HUDEP-2 (cell line): ENCODE results near the gene TJP3.
"Not testable (repeated sequence)": the region's sequence is repeated elsewhere in the genome, so short reads cannot be mapped to it uniquely, and the experiment has no call there.

Source experiments
- DNase-seq, 76 experiments: peaks; one replicate each; lab custom pipeline; 2025; ENCODE audit not compliant: unreplicated experiment in 76 of 76; lab: John Stamatoyannopoulos, UW

Gene TJP3

DNA sequence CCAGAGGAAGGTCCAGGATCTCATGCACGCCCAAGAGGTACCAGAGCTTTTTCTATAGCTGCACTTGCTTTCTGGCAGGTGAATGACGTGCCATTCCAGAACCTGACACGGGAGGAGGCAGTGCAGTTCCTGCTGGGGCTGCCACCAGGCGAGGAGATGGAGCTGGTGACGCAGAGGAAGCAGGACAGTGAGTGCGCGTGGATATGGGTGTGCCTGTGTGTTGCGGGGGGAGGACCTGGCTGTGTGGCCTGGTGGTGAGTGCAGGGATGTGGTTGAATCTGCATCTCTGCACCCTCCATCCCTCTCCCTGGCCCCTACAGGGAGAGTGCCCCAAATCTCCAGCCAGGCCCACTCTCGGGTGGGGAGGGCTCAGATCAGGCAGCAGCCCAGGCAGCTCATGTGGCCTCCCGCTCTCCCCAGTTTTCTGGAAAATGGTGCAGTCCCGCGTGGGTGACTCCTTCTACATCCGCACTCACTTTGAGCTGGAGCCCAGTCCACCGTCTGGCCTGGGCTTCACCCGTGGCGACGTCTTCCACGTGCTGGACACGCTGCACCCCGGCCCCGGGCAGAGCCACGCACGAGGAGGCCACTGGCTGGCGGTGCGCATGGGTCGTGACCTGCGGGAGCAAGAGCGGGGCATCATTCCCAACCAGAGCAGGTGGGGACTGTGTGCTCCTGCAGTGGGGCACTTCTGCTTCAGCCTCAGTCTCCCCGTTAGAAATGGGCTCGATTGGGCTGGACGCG, 30.5 kb downstream of the TJP3 start:
- DNase-seq = no peak

DNA sequence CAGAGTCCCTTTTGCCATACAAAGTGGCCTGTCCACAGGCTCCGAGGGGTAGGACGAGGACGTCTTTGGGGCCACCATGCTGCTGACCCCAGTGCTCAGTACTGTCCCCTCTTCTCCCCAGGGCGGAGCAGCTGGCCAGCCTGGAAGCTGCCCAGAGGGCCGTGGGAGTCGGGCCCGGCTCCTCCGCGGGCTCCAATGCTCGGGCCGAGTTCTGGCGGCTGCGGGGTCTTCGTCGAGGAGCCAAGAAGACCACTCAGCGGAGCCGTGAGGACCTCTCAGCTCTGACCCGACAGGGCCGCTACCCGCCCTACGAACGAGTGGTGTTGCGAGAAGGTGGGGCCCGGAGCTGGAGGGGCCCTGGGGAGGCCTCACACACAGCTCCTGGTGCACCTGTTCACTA, 32.2 kb downstream of the TJP3 start:
- DNase-seq = no peak

DNA sequence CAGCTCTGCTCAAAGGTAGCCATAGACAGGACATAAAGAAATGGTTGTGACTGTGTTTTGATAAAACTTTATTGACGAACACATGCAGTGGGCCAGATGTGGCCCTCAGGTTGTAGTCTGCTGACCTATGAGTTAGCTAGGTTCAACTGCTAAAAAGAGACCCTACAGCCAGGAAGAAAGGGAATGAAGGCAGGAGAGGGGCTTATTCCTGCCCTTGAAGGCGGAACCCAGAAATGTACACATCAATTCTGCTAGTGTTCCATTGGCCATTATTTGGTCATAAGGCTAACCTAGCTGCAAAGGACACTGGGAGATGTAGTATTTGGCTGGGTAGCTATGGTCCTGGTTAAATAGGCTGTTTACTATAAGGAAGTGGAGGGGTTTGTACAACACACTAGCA, 35.3 kb downstream of the TJP3 start:
- DNase-seq = peak in 4 of 76 experiments; percentile 8 to 33 (median 19)

DNA sequence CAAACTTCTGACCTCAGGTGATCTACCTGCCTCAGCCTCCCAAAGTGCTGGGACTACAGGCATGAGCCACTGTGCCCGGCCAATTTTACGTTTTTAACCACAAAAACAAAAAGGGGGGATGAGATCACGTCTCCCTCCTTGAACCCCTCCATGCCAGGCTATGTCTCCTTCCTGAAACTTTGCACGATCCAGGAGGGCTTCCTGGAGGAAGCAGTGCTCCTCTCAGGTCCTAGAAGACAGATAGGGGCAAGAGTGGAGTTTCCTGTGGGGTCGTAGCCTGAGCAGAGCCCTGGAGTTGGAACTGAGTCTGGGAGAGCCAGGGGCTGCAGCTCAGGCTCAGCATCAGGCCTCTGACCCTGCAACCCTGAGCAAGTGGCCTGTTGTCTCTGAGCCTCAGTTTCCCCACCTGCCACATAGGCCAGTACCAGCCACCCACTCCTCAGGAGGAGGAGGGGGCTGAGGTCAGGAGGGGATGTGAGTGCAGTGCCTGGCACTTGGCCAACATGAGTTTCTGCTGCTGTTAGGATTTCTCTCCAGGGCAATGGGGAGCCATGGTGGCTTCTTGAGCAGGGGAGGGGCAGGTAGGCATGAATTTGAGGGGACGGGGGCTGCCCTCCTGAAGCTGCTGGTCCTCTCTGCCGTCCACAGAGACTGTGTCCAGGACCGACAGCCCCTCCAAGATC, 37.3 kb downstream of the TJP3 start:
- no peak for DNase-seq

DNA sequence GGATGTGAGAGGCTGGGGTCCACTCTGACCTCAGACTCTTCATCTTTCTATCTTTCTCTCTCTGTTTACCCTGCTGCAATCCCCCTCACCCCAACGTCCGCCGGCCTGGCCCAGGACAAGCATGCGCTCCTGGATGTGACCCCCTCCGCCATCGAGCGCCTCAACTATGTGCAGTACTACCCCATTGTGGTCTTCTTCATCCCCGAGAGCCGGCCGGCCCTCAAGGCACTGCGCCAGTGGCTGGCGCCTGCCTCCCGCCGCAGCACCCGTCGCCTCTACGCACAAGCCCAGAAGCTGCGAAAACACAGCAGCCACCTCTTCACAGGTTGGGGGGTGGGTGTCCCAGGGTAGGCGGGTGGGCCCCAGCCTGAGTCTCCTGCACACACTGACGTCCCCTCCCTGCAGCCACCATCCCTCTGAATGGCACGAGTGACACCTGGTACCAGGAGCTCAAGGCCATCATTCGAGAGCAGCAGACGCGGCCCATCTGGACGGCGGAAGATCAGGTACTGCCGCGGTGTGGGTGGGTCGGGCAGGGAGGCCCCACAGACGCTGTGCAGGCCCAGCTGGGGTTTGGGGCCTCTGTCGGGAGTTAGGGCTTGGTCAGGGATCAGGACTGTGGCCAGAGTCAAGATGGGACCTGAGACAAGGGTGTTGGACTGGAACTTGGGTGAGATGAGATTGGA, 38.3 kb downstream of the TJP3 start:
- no peak for DNase-seq

DNA sequence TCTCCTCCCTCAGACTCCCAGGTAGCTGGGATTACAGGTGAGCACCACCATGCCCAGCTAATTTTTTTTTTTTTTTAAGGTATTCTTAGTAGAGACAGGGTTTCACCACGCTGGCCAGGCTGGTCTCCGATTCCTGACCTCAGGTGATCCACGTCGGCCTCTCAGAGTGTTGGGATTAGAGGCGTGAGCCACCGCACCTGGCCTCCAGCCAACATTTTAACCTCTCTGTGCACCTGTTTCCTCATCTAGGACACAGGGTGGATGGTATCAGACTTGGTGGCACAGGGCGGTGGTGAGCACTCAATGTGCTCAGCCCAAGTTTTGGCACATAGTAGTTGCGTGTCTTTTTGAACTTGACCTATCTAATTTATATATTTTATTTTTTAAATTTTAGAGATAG, 40.8 kb downstream of the TJP3 start:
- DNase-seq = no peak

DNA sequence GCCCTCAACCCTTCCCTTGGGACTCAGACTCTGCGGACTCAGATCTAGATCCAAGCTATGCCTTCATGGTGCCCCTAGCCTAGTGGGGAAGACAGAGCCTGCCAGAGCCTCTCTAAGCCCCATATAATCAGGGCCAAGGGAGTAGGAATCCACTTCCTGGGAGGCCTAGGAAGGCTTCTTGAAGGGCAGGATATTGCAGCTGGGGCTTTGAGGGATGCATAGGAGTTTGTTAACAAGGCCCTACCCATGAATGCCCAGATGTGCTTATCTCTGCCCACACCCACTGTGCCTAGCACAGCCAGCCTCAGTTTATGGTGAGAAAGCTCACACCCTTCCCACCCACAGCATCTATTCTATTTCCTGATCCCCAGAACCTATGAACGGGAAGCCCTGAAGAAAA, 42.0 kb downstream of the TJP3 start:
- peak in 3 of 76 experiments; percentile 15 to 24 (median 20) for DNase-seq

DNA sequence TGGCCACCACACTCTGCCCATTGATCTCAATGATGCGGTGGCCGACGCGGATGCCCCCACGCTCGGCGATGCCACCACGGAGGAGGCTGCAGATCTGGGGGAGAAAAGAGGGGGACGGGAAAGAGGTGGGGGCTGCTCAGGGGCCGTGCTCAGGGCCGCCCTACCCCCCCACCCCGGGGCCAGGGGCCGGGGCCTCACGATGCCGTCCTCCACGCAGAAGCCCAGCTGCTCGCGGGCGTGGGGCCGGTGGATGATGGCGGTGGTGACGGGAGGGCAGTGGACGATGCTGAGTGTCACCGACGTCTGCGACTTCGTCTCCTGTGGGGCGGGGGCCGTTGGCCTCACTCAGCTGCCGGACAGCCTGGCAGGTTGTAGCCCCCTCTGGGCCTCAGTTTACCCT, 43.1 kb downstream of the TJP3 start:
- no peak for DNase-seq

DNA sequence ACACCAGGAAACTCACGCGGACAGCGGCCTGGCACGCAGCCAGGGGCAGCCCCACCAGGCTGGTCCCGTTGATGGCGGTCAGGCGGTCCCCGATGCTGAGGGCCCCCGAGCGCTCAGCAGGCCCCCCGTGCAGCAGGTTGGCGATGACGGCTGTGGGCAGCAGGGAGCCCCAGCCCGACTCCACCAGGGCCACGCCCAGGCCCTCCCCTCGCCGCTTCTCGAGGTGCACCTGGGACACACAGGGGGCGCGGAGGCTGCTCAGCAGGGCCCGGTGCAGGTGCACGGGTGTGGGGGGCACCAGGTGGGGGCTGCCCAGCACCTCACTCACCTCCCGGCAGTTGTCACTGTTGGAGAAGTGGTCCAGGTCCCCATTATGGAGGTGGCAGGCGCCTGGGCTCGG, 44.3 kb downstream of the TJP3 start:
- no peak for DNase-seq

DNA sequence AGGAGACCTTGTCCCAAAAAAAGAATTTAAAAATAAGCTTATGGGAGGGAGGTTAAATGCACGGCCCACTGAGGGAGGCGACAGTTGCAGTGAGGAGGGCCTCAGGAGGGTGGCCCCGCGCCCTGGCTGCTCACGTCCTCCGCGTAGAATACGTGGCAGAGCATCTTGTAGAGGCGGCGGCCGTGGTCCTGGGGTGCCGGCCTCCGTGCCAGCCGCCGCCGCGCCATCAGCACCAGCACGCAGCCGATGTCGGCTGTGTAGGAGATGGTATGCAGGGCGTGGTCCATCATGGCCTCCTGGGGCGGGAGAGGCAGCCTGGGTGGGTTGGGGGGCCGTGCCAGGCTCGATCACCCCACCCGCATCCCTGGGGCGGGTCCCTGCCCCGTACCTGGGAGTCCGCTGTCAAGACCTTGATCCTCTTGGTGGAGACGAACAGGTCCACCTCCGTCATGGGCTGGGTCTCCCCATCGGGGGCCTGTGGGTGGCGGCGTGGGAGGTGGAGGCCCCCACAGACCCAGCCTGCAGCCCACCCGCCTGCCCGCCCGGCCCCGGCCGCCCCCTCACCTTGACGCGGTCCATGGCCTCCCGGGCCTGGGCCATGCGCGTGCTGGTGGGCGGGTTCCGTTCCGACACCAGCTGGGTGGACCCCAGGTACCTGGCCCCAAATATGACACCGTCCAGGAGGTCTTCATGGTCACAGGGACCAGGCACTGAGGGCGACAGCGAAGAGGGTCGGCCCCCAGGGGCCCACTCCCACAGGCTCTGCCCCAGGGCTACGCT, 45.6 kb downstream of the TJP3 start:
- no peak for DNase-seq

DNA sequence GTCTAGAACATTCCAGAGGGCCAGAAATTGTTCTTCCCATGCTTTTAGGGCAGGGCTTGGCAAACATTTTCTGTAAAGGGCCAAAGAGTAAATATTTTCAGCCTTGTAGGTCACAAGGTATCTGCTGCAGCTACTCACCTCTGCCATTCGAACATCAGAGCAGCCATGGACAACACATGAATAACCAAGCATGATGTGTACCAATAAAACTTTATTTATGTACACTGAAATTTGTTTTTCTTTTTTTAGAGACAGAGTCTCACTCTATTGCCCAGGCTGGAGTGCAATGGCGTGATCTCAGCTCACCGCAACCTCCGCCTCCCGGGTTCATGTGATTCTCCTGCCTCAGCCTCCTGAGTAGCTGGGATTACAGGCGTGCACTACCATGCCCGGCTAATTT, 49.5 kb downstream of the TJP3 start:
- DNase-seq = not testable (repeated sequence)

DNA sequence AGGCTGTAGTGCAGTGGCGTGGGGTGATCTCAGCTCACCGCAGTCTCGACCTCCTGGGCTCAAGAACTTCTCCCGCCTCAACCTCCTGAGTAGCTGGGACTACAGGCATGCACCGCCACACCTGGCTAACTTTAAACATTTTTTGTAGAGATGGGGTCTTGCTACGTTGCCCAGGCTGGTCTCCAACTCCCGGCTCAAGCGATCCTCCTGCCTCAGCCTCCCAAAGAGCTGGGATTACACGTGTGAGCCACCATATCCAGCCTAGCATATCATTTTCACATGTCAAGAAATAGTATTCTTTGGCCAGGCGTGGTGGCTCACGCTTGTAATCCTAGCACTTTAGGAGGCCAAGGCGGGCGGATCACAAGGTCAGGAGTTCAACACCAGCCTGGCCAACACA, 50.1 kb downstream of the TJP3 start:
- DNase-seq = not testable (repeated sequence)

DNA sequence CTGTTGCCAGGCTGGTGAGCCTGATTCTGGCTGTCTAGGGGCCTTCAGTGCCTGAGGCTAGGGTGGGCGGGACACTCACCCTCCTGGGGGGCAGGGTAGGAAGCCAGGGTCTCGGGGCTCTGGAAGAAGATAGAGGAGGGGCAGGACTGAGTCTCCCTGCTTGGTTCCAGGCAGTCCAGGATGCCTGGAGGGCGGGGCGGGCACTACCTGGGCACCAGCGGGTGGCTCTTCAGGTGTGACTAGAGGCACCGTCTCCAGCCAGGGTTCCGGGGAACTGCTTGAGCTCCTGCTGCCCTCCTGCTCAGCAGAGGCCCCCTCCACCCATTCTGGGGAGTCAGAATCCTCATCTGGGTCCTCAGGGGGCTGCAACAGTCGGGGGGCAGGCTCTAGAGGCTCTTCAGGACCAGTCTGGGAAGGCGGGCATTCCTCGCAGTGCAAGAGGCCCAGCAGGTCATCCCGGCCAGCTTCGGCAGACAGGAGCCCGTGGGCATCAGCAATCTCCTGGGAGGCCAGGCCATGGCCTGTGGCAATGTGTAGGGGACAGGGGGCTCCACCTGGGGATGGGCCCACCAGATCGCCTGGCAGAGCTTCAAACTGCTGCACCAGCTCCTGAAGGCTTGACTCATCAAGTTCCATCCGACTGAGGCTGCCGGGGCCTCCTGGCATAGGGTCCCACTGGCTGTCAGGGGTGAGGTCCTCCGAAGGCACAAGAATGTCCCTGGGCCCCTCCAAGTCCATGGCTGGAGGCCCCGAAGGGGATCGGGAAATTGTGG, 51.5 kb downstream of the TJP3 start:
- DNase-seq = no peak

DNA sequence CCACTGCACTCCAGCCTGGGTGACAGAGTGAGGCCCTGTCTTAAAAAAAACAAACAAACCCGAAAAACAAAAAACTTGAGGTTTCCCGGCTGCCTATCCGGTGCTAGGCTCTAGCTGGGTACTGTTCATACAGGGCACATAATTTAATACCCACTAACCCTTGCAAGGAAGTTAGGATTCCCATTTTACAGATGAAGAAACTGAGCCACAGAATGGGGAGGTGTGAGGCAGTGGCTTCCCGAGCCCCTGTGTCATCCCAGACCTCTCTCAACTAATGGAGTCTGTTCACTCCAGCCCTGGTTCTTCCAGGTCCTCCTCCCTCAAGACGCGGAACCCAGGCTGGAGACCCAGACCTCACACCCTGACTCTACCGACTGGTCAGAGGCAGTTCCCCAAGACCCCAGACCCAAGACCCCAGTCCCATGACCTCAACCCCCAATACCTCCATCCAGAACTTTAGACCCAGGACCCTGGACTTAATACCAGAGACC, 52.7 kb downstream of the TJP3 start:
- DNase-seq = peak in 3 of 76 experiments; percentile 18 to 59 (median 45)

DNA sequence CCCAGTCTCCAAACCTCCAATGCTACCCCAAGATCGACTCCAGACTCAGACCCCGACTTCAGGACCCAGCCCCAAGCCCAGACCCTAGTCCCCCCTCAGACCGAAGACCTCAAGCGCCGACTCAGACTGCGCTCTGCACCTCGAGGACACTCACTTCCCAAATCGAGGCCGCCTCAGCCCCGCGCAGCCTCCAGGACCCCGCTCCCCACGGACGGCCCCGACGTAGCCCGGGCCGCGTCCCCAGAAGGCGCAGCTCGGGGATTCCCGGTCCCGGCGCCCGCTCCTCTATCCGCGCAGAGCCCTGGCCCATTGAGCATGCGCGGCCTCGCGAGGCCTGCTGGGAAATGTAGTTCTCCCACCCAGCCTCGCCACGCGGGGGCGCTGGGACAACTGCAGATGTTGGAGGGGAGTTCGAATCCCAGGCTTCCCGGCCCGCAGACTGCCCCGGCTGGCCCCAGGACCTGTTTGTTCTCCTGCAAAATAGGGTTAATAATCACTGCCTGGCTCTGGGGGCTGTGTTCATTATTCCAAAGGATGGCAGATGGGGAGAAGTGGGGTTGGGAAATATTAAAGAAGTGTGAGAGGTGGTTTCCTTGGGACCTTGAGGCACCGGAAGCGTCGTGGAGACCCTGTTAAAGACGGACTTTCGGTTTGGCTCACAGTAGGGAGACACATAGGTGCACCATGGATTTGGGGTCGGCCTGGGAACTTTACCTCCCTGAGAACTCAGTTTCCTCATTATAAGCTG, 53.4 kb downstream of the TJP3 start, which contains the start of gene APBA3:
Gene APBA3 (minus strand): TSS at position 311 of the 748 bp plus-strand sequence. CDS start 1,428 bp downstream, outside the sequence.
- peak in 75 of 76 experiments; percentile 70 to 99 (median 95) for DNase-seq

DNA sequence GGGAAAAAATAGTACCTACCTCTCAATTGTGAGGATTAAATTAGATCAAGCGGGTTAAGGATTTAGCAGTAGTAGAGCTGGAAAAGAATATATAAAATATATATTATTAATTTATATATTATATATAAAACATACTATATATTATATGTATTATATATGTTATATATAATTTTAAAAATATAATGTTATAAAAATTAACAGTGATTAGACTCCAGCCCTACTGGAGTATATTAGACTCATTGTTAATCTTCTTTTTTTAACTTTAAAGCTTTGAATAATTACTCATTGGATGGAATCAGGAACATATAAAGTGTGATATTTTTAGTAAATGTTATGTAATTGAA, 53.9 kb downstream of the TJP3 start:
- no peak for DNase-seq

DNA sequence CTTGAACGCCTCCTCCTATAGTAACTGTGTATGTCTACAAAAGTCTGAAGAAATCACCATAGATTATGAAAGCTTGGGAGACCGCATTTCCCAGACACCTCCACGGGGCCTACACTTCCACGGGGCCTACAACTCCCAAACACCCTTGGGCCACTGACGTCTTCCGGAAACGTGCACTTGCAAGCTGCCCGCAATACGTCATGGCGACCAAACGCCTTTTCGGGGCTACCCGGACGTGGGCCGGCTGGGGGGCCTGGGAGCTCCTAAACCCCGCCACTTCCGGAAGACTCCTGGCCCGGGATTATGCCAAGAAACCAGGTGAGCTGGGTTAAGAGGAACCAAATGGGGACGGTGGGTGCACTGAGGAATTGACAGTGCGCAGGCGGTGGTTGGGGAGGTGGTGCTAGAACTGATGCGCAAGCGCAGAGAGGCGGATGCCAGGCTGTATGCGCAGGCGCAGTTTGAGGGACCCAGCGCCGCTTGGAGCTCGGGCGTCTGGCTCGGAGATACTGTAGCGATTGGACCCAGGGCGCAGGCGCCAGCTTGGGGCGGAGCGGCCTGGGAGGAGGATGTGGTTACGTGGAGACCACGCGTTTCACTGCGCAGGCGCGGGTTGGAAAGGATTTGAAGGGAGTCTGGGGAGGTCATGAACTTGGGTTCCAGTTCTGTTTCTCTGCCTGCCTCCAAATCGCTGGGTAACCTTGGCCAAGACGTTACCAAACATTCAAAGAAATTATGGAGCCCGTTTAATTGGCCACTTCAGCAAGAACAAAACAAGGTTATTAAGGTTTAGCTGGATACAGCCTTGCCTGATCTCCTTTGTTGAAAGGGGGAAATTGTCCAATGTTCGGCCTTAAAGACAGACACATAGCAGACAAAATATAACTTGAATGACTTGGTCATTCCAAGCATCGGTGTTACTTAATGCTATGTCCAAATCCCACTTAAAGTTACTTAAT, 54.6 kb downstream of the TJP3 start, which contains the start of gene MRPL54:
Gene MRPL54 (plus strand): TSS at position 182 of the 959 bp plus-strand sequence. CDS start 19 bp downstream, at position 201.
- peak; percentile 82 to 100 (median 100) for DNase-seq

DNA sequence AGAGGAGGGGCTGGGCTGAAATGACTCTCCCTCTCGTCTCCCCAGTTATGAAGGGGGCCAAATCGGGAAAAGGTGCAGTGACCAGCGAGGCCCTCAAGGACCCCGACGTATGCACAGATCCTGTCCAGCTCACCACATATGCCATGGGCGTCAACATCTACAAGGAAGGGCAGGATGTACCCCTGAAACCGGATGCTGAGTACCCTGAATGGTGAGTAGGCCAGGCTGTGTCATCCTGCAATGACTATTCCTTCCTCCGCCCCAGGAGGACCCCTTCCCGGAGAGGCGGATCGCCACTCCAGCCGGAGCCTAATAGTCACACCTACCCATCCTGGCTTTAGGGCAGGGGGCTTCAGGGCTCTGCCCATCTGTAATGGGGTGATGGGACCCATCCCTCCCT, 56.9 kb downstream of the TJP3 start:
- DNase-seq = no peak
